IPS DF 4.7 (cell line): ENCODE measurements around the gene TESK2.
"Not testable (repeated sequence)": the region's sequence is repeated elsewhere in the genome, so short reads cannot be mapped to it uniquely, and the experiment has no call there.

ENCODE experiments used
- DNase-seq: peaks from one replicate; pipeline ENCODE4 v3.0.0-alpha.2; 2013; ENCODE audit warnings: low spot score; ENCODE audit errors: extremely low read depth

The TESK2 gene

DNA sequence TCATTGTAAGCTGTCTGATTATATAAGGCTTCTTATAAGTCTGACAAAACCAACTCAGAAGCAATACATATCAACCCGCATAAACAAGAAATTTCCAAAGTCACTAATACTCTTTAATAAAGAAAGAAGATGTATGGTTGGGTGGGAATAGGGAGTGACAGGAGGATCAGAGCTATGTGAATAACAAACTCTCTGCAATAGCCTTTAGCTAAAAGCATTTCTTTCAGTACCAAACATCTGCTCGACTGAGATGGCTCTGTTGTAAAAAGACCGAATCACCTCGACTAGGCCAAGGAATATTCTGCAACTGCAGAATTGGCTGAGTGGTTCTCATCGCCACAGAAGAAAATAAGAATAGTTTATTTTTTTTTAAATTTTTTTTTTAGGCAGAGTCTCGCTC, 111.4 kb downstream of the TESK2 start:
- DNase-seq, result no peak

DNA sequence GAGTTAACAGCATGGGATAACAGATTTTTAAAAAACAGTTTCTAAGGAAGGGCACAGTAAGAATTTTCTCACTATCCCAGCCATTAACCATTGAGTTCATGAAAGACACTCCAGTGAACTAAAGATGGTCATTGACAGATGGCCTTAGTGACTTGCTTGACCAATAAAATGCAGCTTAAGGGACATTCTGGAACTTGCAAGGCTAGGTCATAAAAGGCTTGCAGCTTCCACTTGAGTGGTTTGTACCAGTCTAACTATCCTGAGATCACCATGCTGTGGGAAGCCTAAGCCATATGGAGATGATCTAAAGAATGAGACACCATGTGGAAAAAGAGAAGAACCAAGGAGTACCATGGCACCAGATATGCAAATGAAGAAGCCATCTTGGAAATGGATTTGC, 112.8 kb downstream of the TESK2 start:
- no peak for DNase-seq

DNA sequence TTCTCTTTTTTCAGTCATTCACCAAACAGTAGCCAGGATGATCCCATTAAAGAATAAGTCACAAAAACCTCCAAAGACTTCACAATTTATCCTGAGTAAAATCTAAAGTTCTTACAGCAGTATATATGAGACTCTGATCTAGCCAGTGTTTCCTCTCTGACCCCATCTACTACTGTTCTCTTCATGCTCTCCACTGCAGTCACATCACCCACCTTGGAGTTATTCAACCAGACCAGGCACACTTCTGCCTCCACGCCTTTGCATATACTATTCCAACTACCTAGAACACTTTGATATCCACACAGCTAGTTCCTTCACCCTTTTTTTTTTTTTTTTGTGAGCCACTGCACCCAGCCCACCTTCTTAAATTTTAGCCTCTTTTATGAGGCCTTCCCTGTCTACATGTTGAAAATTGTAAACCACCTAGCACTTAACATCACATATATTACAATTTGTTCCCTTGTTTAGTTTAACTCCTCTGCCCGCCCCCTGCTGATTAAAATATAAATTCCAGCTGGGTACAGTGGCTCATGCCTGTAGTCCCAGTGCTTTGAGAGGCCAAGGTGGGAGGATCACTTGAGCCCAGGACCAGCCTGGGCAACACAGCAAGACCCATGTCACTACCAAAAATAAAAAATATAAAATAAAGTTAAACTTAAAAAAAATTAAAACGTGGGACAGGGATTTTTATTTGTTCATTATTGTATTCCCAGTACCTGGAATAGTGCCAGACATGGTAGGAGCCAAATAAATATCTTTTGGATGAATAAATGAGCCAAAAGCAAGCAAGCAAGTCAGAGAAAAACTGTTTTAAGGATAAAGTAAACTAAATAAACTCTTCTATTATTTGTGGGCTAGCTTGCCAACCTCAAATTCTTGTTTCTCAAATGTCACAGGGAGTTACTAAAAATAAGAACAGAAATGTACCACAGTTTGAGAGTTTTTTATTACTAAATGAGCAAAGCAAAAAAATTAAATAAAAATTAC, 115.6 kb downstream of the TESK2 start:
- DNase-seq, result no peak

DNA sequence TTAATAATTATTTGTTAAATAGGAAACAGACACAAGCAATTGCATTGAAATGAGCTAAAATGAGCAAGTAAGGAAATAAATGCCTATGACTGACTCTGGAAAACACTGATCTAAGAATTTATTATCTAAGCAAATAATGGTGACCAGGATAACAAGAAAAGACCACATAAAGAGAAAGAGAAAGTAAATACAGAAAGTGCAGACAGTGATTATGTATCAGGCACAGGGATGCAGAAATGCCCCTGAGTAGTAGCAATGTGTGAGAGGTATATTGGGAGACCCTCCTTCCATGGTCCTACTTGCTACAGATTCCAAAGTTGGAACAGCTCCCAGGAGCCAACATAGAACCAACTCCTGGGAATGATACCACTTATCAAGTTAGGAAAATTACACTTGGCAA, 117.4 kb downstream of the TESK2 start:
- no peak for DNase-seq

DNA sequence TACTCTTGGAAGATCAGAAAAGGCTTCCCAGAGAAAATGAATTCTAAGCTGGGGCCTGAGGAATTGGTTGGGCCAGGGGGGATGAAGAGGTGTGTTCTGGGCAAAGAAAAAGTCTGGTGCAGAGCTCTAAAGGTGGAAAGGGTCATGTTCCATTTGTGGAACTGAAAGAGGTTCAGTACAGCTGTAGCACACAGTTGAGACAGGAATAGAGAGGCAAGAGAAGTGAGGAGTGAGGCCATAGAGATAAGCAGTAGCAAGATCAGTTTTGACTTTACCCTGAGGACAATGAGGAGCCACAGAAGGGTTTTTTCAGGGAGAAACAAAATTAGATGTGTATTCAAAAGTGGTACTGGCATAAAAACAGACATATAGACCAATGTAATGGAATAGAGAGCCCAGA, 120.4 kb downstream of the TESK2 start:
- DNase-seq, result no peak

DNA sequence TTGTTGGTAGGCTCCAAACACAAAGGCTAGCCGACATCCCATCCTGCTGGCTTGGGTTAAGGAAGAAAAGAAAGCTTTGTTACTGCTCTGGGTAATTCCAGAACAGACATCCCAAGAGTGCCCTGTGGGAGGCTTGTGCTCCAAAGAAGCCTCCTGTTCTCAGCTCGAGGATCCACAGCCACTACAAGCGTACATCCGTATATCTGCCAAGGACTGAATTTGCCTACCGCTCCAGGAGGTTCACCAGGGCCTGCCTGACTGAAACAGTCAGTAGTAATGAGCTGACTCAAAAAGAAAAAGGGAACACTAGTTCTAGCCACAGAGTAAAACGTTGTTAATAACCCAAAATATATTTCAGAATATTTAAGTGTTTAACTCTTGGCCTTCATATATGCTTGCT, 125.9 kb downstream of the TESK2 start:
- no peak for DNase-seq

DNA sequence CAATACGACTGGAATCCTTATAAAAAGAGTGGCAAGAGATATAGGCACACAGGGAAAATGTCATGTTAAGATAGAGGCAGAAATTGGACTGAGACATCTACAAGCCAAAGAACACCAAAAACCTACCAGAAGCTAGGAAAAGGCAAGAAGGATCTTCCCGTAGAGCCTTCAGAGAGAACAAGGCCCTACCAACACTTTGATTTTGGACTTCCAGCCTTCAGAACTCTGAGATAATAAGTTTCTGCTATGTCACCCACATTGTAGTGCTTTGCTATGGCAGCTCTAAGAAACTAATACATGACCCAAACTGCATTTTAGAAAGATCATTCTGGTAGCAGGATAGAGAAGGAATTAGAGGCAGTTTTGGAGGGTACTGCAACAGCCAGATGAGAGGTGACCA, 126.7 kb downstream of the TESK2 start:
- no peak for DNase-seq

DNA sequence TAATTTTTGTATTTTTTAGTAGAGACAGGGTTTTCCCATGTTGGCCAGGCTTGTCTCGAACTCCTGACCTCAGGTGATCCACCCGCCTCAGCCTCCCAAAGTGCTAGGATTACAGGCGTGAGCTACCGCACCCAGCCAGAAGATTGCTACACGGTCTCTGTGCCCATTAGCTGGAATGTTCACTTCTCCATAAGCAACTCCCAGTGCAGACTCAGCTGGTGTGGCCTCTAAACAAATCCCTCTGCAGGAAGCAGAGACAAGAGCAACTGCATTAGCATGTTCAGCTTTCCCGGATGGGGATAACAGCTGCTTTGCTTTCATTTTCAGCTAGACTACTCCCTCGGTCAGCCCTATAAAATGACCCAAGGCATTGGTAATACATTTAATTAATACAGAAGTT, 130.0 kb downstream of the TESK2 start:
- not testable (repeated sequence) for DNase-seq

DNA sequence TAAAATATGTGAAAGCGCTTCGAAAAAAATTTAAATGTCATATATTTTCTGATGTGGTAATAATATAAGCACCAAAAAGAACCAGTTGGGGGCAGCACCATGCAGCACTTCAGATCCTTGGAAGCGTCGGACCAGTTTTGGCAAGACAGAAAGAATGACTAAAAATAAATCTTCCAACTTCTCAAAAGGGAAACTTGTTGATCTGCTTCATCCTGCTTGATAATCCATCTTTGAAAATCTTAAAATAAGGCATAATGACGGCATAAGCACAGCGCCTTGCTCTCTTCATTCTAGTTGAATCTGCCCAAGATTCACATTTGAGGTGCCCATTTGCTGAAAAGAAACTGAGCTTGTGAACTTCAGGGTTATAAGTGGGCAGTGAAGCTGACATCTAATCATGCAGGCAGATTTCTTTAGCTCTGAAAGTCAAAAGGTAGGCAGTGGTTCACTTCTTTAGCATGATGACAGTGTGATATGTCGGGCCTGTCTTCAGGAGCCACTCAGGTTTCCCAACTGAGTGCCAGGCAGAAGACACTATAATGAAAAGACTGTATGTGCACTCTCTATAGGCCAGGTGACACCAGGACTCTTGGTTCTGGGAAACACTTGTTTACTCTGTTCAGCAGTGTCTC, 131.0 kb downstream of the TESK2 start:
- DNase-seq, result no peak

DNA sequence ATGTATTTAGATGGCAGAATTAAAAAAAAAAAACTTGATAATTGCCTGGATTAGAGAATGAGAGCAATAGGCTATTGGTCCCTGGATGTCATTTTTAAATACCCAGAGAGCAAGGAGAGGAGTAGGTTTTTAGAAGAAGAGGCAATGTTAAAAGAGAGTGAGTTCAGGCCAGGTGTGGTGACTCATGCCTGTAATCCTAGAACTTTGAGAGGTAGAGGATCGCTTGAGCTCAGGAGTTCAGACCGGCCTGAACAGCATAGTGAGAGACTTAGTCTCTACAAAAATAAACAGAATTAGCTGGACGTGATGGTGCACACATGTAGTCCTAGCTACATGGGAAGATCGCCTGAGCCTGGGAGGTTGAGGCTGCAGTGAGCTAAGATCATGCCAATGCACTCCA, 134.8 kb downstream of the TESK2 start:
- no peak for DNase-seq

DNA sequence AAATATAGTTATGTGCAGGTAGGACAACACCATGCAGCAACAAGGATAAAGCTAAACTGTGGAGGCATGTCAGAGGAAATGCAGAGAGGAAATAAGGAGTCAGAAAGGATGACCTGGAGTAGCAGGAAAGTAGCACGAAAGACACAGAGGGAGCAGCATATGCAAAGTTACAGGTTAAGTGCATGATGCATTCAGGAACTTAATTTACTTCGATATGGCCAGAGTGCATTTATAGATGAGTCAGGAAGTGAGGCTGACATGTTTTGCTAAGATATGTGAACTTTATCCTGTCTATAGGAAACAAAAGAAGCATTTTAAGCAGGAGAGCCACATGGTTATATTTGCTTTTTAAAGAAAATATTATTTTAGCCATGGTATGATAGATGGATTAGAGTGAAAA, 135.3 kb downstream of the TESK2 start:
- no peak for DNase-seq

DNA sequence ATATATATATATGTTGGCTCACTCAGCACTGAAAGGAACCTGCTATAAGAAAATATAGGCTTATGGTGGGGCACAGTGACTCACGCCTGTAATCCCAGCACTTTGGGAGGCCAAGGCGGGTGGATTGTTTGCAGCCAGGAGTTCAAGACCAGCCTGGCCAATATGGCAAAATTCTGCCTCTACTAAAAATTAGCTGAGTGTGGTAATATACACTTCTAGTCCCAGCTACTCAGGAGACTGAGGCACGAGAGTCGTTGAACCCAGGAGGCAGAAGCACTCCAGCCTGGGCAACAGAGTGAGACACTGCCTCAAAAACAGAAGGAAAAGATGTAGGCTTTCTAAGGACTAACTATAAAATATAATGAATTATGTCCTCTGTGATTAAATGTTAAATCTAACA, 136.1 kb downstream of the TESK2 start:
- no peak for DNase-seq

DNA sequence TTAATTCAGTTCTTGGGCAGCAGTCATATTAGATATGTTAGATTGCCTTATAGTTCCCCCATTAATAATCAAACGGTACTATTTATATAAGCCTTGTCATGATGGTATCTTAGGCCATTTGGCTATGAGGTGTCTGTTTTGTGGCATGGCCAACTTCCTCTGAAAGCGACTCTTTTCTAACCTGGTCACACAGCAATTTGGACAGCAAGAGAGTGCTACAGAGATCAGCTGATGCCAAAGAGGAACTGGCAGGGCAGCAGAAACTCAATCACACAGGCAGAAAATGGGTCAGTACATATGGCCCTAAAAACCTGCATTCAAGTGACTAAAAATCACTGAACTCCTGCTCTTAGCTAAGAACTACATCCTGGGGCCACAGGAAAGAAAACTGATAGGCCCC, 137.3 kb downstream of the TESK2 start:
- no peak for DNase-seq

DNA sequence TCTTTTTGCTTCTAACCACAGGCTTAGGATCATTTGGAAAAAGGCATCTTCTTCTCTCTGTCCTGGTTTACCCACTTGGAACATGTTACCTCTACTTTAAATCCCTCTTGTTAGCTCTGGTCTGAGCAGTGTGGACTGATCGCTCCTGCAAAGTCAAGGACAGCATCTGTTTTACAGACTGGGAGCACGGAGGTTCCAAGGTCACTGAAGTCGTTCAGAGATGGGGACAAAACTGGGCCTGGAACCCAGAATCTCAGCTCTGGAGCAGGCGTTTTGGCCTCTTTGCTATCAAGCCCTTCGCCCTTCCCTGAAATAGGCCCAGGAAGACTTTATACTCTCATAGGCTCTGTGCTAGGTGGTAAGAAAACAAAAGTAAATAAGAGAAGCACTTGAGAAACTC, 139.5 kb downstream of the TESK2 start:
- no peak for DNase-seq

DNA sequence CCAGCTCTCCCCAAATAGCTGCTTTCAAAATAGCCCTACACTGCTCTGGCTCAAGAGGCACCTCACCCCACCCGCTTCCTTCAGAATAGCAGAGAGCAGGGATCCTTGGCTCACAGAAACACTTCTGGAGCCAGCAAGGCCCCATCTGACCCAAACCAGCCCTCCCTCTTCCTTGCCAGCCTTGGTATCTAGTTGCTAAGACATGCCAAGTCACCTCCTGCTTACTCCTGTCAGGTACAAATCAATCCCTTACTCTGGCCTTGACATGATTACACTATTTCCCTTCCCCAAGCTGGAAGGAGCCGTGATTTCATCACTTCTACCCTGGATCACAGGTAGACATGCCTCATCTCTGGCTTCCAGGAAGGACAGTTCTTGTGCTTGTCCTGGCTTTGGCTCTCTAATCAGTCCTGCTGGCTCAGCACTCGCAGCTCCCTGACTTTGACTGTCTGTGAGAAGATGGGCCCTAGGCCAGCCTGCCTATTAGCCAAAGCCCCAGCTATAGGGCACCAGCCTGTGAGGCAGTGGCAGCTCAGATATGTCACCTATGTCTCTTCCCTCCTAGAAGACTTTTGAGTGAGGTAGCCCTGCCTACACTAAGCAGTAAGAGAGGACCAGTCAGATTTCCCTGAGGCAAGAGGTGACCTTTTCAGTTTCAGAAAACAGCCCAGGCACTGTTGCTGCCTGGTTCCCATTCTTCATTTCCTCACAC, 141.8 kb downstream of the TESK2 start:
- no peak for DNase-seq

DNA sequence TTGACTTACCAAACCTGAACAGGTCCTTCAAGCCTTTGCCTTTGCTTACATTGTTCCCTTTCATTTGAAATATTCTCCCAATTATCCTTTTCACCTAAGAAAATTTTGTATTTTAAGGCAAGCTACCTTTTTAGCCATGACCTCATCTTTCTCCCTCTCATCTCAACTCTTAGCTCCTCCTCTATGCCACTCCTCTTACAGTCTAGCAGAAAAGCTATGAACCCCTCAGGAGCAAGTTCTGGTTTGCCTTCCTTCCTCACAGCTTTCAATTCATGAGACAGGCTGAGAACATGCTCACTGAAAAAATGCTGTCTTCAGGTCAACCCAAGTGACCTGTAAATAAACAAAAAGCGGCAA, 142.4 kb downstream of the TESK2 start:
- DNase-seq, result no peak

DNA sequence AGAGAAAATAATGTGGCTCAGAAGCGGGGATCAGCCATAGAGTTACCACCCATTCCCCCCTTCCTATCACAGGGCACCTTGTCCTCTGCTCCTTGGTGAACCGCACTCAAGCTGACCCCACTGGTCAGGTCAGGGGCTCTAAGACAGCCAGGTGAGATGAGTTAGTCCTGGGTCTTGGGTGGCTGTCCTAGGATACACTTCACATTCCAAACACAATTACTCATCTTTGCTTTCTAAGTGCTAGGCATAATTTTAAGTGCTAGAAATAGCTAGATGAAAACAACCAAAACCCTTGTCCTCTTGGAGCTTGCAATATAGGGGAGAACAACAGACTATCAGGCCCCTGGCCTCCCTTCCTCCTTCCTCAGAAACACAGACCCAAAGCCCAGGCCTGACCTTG, 142.9 kb downstream of the TESK2 start:
- no peak for DNase-seq

DNA sequence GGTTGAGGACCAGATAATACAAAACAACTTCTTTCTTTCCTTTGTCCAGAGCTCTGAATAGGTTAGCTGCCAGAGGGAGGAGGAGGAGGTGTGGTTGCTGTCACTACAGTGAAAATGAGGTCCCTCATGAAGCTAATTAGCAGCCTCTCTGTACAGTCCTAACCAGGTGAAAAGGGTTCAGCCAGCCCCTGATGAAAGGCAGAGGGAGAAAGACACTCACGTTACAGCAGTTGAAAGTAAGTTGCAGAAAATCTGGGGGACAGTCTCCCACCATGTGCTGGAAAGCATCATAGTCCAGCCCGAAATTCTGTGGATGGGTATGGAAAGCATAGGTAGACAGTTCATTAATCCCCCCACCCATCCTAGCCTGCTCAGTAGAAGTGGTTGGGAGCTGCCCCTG, 144.5 kb downstream of the TESK2 start:
- no peak for DNase-seq

DNA sequence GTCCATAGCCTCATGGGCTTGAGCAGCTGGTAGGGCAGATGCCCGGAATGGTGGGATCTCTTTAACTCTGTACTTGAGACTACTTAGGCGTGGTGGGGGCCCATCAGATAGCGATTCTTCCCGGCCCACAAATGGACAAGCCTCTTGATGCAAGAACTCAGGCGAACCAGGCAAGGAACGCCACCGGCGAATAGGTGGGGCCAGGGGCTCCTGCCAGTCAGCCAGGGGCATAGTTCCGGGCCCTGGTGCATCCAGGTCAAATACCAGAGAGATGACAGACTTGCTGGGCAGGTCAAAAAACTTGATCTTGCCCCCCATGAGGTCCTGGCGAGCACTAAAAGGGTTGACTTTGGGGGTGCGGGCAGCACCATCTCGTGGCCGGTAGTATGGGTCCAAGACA, 145.9 kb downstream of the TESK2 start:
- DNase-seq, result no peak

DNA sequence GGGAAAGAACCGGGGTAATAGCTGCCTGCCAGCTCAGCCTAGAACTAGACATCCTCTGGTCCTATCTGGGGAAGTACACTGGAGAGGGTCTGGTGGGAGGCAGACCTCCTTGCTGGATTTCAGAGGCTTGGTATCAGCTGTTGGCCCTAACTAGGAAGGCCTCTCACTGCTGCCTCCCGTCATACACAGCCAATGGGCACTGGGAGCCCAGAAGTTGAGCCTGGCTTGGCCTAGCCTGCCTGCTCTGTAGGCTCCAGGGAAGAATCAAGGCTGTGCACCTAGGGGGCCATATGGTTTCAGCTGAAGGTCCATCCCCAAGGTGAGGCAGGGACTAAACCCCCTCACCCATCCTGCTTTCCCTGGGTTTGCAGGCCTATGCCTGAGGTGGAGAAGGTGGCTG, 146.5 kb downstream of the TESK2 start:
- DNase-seq, result no peak

DNA sequence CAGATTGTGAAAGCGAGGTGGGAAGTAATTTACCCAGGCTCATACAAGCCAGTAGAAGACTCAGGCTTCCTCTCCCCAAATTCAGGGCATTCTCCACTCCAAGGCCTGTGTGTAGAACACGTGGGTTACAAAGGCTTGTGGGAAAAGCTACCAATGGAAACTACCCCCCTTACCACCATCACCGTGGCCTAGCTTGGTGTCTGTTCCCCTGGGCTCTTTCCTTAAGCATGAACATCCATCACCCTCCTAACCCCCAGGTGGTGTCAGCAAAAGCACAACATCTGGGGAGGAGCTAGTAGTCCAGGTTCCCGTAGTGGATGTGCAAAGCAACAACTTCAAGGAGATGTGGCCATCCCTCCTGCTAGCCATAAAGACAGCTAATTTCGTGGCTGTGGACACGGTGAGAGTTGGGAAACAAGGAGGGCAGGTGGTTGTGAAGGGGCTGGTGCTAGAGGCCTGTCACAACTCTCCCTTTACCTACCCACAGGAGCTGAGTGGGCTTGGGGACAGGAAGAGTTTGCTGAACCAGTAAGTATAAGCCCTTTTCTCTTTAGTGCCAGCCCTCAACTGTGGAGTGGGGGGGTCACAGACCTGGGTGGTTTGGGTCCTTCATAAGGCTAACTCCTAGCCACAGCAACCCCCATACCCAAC, 150.0 kb downstream of the TESK2 start:
- DNase-seq, result no peak
